ENCODE measurements around the gene PRKCQ. TPM values are rescaled to one million over a fixed set of nuclear protein-coding genes. Genes with fewer than 3 reads are reported as not detected.
A peak's percentile ranks its signal among the peaks of the same experiment; 100 is the strongest.
"Not testable (repeated sequence)": the region's sequence is repeated elsewhere in the genome, so short reads cannot be mapped to it uniquely, and the experiment has no call there.

Gene PRKCQ
- total RNA-seq, 1 donor from 2014 or later: 0.24 TPM

GRCh38 chr10:6598679-6599078, 18.6 kb upstream of the PRKCQ start:
- intact Hi-C loops (cut with DNase I): no loop called here
- DNase-seq (ENCODE audit: low spot score): no peak

- no peak for DNase-seq (ENCODE audit: low spot score)
- intact Hi-C loops (cut with DNase I): no loop called here
These were observed 17.4 kb upstream of the PRKCQ start for GRCh38 chr10:6597478-6597877.

GRCh38 chr10:6595499-6595898, 15.4 kb upstream of the PRKCQ start:
- DNase-seq (ENCODE audit: low spot score): no peak
- intact Hi-C loops (cut with DNase I): no loop called here

GRCh38 chr10:6593241-6593671, 13.2 kb upstream of the PRKCQ start:
- intact Hi-C loops (cut with DNase I): no loop called here
- DNase-seq (ENCODE audit: low spot score): no peak

- intact Hi-C loops (cut with DNase I): no loop called here
These were observed 12.0 kb upstream of the PRKCQ start for GRCh38 chr10:6592080-6592479.

GRCh38 chr10:6591668-6592067, 11.6 kb upstream of the PRKCQ start:
- DNase-seq (ENCODE audit: low spot score): no peak
- intact Hi-C loops (cut with DNase I): no loop called here

More at GRCh38 chr10:6592080-6592479, 12.0 kb upstream of the PRKCQ start:
- DNase-seq (ENCODE audit: low spot score): no peak

- no peak for DNase-seq (ENCODE audit: low spot score)
- intact Hi-C loops (cut with DNase I): no loop called here
These were observed 10.0 kb upstream of the PRKCQ start for GRCh38 chr10:6590100-6590499.

- no peak for DNase-seq (ENCODE audit: low spot score)
- intact Hi-C loops (cut with DNase I): no loop called here
These were observed 9.4 kb upstream of the PRKCQ start for GRCh38 chr10:6589287-6590094.

- intact Hi-C loops (cut with DNase I): no loop called here
- no peak for DNase-seq (ENCODE audit: low spot score)
These were observed 8.8 kb upstream of the PRKCQ start for GRCh38 chr10:6588845-6589244.

GRCh38 chr10:6588082-6588481, 8.0 kb upstream of the PRKCQ start:
- intact Hi-C loops (cut with DNase I): no loop called here
- DNase-seq (ENCODE audit: low spot score): no peak

- intact Hi-C loops (cut with DNase I): no loop called here
- DNase-seq (ENCODE audit: low spot score): no peak
These were observed 6.4 kb upstream of the PRKCQ start for GRCh38 chr10:6586501-6586900.

GRCh38 chr10:6583447-6583846, 3.4 kb upstream of the PRKCQ start:
- intact Hi-C loops (cut with DNase I): no loop called here
- no peak for DNase-seq (ENCODE audit: low spot score)

GRCh38 chr10:6582913-6583312, 2.8 kb upstream of the PRKCQ start:
- DNase-seq (ENCODE audit: low spot score); intact Hi-C loops (cut with DNase I): not testable (repeated sequence)

- intact Hi-C loops (cut with DNase I): no loop called here
These were observed 2.2 kb upstream of the PRKCQ start for GRCh38 chr10:6582298-6582697.

GRCh38 chr10:6581778-6582228, 1.7 kb upstream of the PRKCQ start:
- intact Hi-C loops (cut with DNase I): no loop called here
- DNase-seq (ENCODE audit: low spot score): no peak

More at GRCh38 chr10:6582298-6582697, 2.2 kb upstream of the PRKCQ start:
- no peak for DNase-seq (ENCODE audit: low spot score)

GRCh38 chr10:6581223-6581622, 1.1 kb upstream of the PRKCQ start:
- DNase-seq (ENCODE audit: low spot score); intact Hi-C loops (cut with DNase I): not testable (repeated sequence)

GRCh38 chr10:6580279-6581029, 378 bp upstream of the PRKCQ start:
- peak; percentile 89 for DNase-seq (ENCODE audit: low spot score)
- intact Hi-C loops (cut with DNase I): no loop called here

- DNase-seq (ENCODE audit: low spot score): no peak
- intact Hi-C loops (cut with DNase I): no loop called here
These were observed 733 bp downstream of the PRKCQ start for GRCh38 chr10:6579183-6579903.

- no peak for DNase-seq (ENCODE audit: low spot score)
- intact Hi-C loops (cut with DNase I): no loop called here
These were observed 1.3 kb downstream of the PRKCQ start for GRCh38 chr10:6578795-6579182.

- intact Hi-C loops (cut with DNase I): no loop called here
These were observed 1.8 kb downstream of the PRKCQ start for GRCh38 chr10:6578251-6578771.

More at GRCh38 chr10:6578251-6578771, 1.8 kb downstream of the PRKCQ start:
- no peak for DNase-seq (ENCODE audit: low spot score)

All from cardiac septum (tissue), 1 donor.